Measurements from ENCODE around the gene SDK2.
"Not testable (repeated sequence)": the region's sequence is repeated elsewhere in the genome, so short reads cannot be mapped to it uniquely, and the experiment has no call there.

The SDK2 gene

GRCh38 chr17:73471924-73472323, 172.3 kb downstream of the SDK2 start:
- no peak for DNase-seq

- DNase-seq: no peak
Measured at GRCh38 chr17:73470316-73470826, 173.9 kb downstream of the SDK2 start.

GRCh38 chr17:73469311-73469710, 174.9 kb downstream of the SDK2 start:
- DNase-seq: no peak

GRCh38 chr17:73468221-73468620, 176.0 kb downstream of the SDK2 start:
- no peak for DNase-seq

- DNase-seq: no peak
Measured at GRCh38 chr17:73467651-73468050, 176.6 kb downstream of the SDK2 start.

- no peak for DNase-seq
Measured at GRCh38 chr17:73466704-73467433, 177.4 kb downstream of the SDK2 start.

GRCh38 chr17:73465953-73466230, 178.4 kb downstream of the SDK2 start:
- DNase-seq: peak; percentile 69

GRCh38 chr17:73465130-73465952, 178.9 kb downstream of the SDK2 start:
- no peak for DNase-seq

GRCh38 chr17:73464447-73464846, 179.8 kb downstream of the SDK2 start:
- DNase-seq: no peak

- no peak for DNase-seq
Measured at GRCh38 chr17:73463821-73464220, 180.4 kb downstream of the SDK2 start.

- no peak for DNase-seq
Measured at GRCh38 chr17:73462823-73463222, 181.4 kb downstream of the SDK2 start.

- DNase-seq: no peak
Measured at GRCh38 chr17:73459980-73460379, 184.3 kb downstream of the SDK2 start.

- DNase-seq: no peak
Measured at GRCh38 chr17:73455767-73456166, 188.5 kb downstream of the SDK2 start.

- DNase-seq: no peak
Measured at GRCh38 chr17:73455050-73455687, 189.1 kb downstream of the SDK2 start.

GRCh38 chr17:73453494-73453893, 190.8 kb downstream of the SDK2 start:
- DNase-seq: not testable (repeated sequence)

GRCh38 chr17:73453090-73453489, 191.2 kb downstream of the SDK2 start:
- DNase-seq: no peak

- DNase-seq: no peak
Measured at GRCh38 chr17:73452009-73452408, 192.2 kb downstream of the SDK2 start.

GRCh38 chr17:73447319-73447718, 196.9 kb downstream of the SDK2 start:
- DNase-seq: no peak

- no peak for DNase-seq
Measured at GRCh38 chr17:73446617-73447016, 197.6 kb downstream of the SDK2 start.

- DNase-seq: no peak
Measured at GRCh38 chr17:73445466-73445865, 198.8 kb downstream of the SDK2 start.

- no peak for DNase-seq
Measured at GRCh38 chr17:73444021-73444420, 200.2 kb downstream of the SDK2 start.

GRCh38 chr17:73439597-73439996, 204.6 kb downstream of the SDK2 start:
- DNase-seq: no peak

GRCh38 chr17:73437826-73438225, 206.4 kb downstream of the SDK2 start:
- DNase-seq: no peak

GRCh38 chr17:73436954-73437353, 207.3 kb downstream of the SDK2 start:
- no peak for DNase-seq

Data from SHP77 treated with DMSO at 0.1 percent for 48 hours (cell line).